ENCODE data around the gene RPTOR. TPM values are rescaled to one million over a fixed set of nuclear protein-coding genes. Genes with fewer than 3 reads are reported as not detected.

RPTOR gene
- total RNA-seq, 3 donors from 2014 or later (not counting 1 experiment from before 2014, with no cell fraction given), result 49.2 to 63.6 (median 55.4) TPM

- Histone ChIP-seq H3K9me3 (ENCODE audit: control insufficient read depth, insufficient read depth, low read length) (no peaks in the 10 kb centered on the region), H3K27me3 (ENCODE audit: control insufficient read depth, insufficient read depth, low read length) (no peaks in the 10 kb centered on the region), H3K36me3 (ENCODE audit: control insufficient read depth, insufficient read depth, low read length) (no peaks in the 10 kb centered on the region), H3K4me1 (ENCODE audit: control insufficient read depth, insufficient read depth, low read length) (no peaks in the 10 kb centered on the region), H3K4me3 (ENCODE audit: low read length) (no peak overlapping the region), H3K27ac (ENCODE audit: low read length) (no peak overlapping the region)
- Mint-ChIP-seq H3K9me3 (no peaks in the 10 kb centered on the region), H3K36me3 (no peaks in the 10 kb centered on the region), H3K4me3 (no peak overlapping the region), H3K4me1 (no peaks in the 10 kb centered on the region), H3K27ac (no peak overlapping the region), H3K27me3 (ENCODE audit: low read depth in 2 of 2) (peaks cover 0 to 11% of the 10 kb centered on the region in 2 donors)
- ATAC-seq (no peak), DNase-seq (no peak)
- no peak for TF ChIP-seq CTCF (IDR thresholded peaks at IDR 0.05)
- intact Hi-C loops (cut with micrococcal nuclease), result no loop called here
- 83% methylated on average over 3 of the region's 3 CpGs for WGBS (ENCODE audit: insufficient coverage)
These were observed 36.7 kb upstream of the RPTOR start for GRCh38 chr17:80507965-80508364.

GRCh38 chr17:80509311-80509710, 35.3 kb upstream of the RPTOR start:
- WGBS (ENCODE audit: insufficient coverage), result 87% methylated on average over 7 of the region's 8 CpGs
- H3K4me1 Mint-ChIP-seq, result no peaks in the 10 kb centered on the region
- intact Hi-C loops (cut with micrococcal nuclease), result no loop called here
- TF ChIP-seq CTCF (IDR thresholded peaks at IDR 0.05), result no peak
- H3K4me1 ChIP-seq (ENCODE audit: control insufficient read depth, insufficient read depth, low read length), result no peaks in the 10 kb centered on the region
- ATAC-seq (no peak), DNase-seq (no peak)
- no peaks in the 10 kb centered on the region for H3K9me3 ChIP-seq (ENCODE audit: control insufficient read depth, insufficient read depth, low read length)
- no peak overlapping the region for H3K27ac ChIP-seq (ENCODE audit: low read length)
- no peaks in the 10 kb centered on the region for H3K9me3 Mint-ChIP-seq
- H3K4me3 Mint-ChIP-seq, result no peak overlapping the region
- H3K27me3 Mint-ChIP-seq (ENCODE audit: low read depth in 2 of 2), result peaks cover 0 to 9% of the 10 kb centered on the region in 2 donors
- H3K27me3 ChIP-seq (ENCODE audit: control insufficient read depth, insufficient read depth, low read length), result no peaks in the 10 kb centered on the region
- no peak overlapping the region for H3K27ac Mint-ChIP-seq
- no peak overlapping the region for H3K4me3 ChIP-seq (ENCODE audit: low read length)
- H3K36me3 ChIP-seq (ENCODE audit: control insufficient read depth, insufficient read depth, low read length), result no peaks in the 10 kb centered on the region
- no peaks in the 10 kb centered on the region for H3K36me3 Mint-ChIP-seq

GRCh38 chr17:80510132-80510531, 34.5 kb upstream of the RPTOR start:
- H3K27ac ChIP-seq (ENCODE audit: low read length), result no peak overlapping the region
- Mint-ChIP-seq H3K4me3 (no peak overlapping the region), H3K9me3 (no peaks in the 10 kb centered on the region), H3K27me3 (ENCODE audit: low read depth in 2 of 2) (peaks cover 0 to 9% of the 10 kb centered on the region in 2 donors), H3K27ac (no peak overlapping the region), H3K36me3 (no peaks in the 10 kb centered on the region), H3K4me1 (no peaks in the 10 kb centered on the region)
- H3K27me3 ChIP-seq (ENCODE audit: control insufficient read depth, insufficient read depth, low read length), result no peaks in the 10 kb centered on the region
- H3K4me1 ChIP-seq (ENCODE audit: control insufficient read depth, insufficient read depth, low read length), result no peaks in the 10 kb centered on the region
- no peaks in the 10 kb centered on the region for H3K9me3 ChIP-seq (ENCODE audit: control insufficient read depth, insufficient read depth, low read length)
- intact Hi-C loops (cut with micrococcal nuclease), result no loop called here
- 72% methylated on average over 14 of the region's 14 CpGs for WGBS (ENCODE audit: insufficient coverage)
- ATAC-seq, result no peak
- DNase-seq, result no peak
- no peak overlapping the region for H3K4me3 ChIP-seq (ENCODE audit: low read length)
- TF ChIP-seq CTCF (IDR thresholded peaks at IDR 0.05), result no peak
- H3K36me3 ChIP-seq (ENCODE audit: control insufficient read depth, insufficient read depth, low read length), result no peaks in the 10 kb centered on the region

- no peaks in the 10 kb centered on the region for H3K9me3 ChIP-seq (ENCODE audit: control insufficient read depth, insufficient read depth, low read length)
- no peaks in the 10 kb centered on the region for H3K4me1 ChIP-seq (ENCODE audit: control insufficient read depth, insufficient read depth, low read length)
- 59% methylated on average over 9 of the region's 9 CpGs for WGBS (ENCODE audit: insufficient coverage)
- Mint-ChIP-seq H3K27me3 (ENCODE audit: low read depth in 2 of 2) (peaks cover 0 to 9% of the 10 kb centered on the region in 2 donors), H3K4me1 (no peaks in the 10 kb centered on the region), H3K36me3 (no peaks in the 10 kb centered on the region), H3K4me3 (no peak overlapping the region), H3K27ac (no peak overlapping the region), H3K9me3 (no peaks in the 10 kb centered on the region)
- TF ChIP-seq CTCF (IDR thresholded peaks at IDR 0.05), result no peak
- no peak for DNase-seq
- intact Hi-C loops (cut with micrococcal nuclease), result no loop called here
- no peaks in the 10 kb centered on the region for H3K27me3 ChIP-seq (ENCODE audit: control insufficient read depth, insufficient read depth, low read length)
- H3K4me3 ChIP-seq (ENCODE audit: low read length), result no peak overlapping the region
- no peak overlapping the region for H3K27ac ChIP-seq (ENCODE audit: low read length)
- ATAC-seq, result peak in 1 of 3 donors; percentile 16
- no peaks in the 10 kb centered on the region for H3K36me3 ChIP-seq (ENCODE audit: control insufficient read depth, insufficient read depth, low read length)
These were observed 33.9 kb upstream of the RPTOR start for GRCh38 chr17:80510772-80511171.
